Body of pancreas (tissue), 4 donors: ENCODE measurements around the gene C17orf58. TPM values are rescaled to one million over a fixed set of nuclear protein-coding genes. Genes with fewer than 3 reads are reported as not detected.
"Not testable (repeated sequence)": the region's sequence is repeated elsewhere in the genome, so short reads cannot be mapped to it uniquely, and the experiment has no call there.

ENCODE experiments used
- ATAC-seq: fragments of 150-250 bp; one replicate; pipeline ENCODE4 v1.9.1; 2016
- DNase-seq, 4 donors: peaks; one replicate each; pipeline ENCODE4 v3.0.0-alpha.2; 2019
- H3K27ac ChIP-seq, 4 donors: fragments of 200-600 bp; sonication (generic); 1 replicate in 3 of 4; 2 replicates in 1 of 4; pipeline versions ENCODE4 v1.5.1 to v1.6.1; 2016 to 2019; ENCODE audit warnings: mild to moderate bottlenecking in 1 of 4, mixed read lengths in 1 of 4, moderate library complexity in 1 of 4
- H3K27me3 ChIP-seq, 2 donors: fragments of 200-600 bp; sonication (generic); one replicate each; pipeline ENCODE4 v1.6.0; 2016; ENCODE audit warnings: mild to moderate bottlenecking in 1 of 2
- H3K36me3 ChIP-seq, 2 donors: fragments of 200-600 bp; sonication (generic); replicated peaks in 1 of 2; 2 replicates each; pipeline ENCODE4 v1.5.1; 2016; ENCODE audit warnings: low read depth in 2 of 2; ENCODE audit not compliant: insufficient read depth in 1 of 2
- H3K4me1 ChIP-seq: fragments of 200-600 bp; sonication (generic); one replicate; pipeline ENCODE4 v1.6.0; 2016
- H3K4me3 ChIP-seq, 2 donors: fragments of 200-600 bp; sonication (generic); 1 replicate in 1 of 2; 2 replicates in 1 of 2; pipeline ENCODE4 v1.5.1; 2016 to 2019
- H3K9me3 ChIP-seq, 3 donors: fragments of 200-600 bp; sonication (generic); 1 replicate in 2 of 3; 2 replicates in 1 of 3; pipeline ENCODE4 v1.5.1; 2016
- CTCF ChIP-seq, 7 experiments: fragments of 450-650 bp in 4 of 7; fragments of 200-600 bp in 3 of 7; sonication (generic) in 3 of 7; IDR thresholded peaks; one replicate each; pipeline ENCODE4 v1.5.1; 2016 to 2019; ENCODE audit warnings: antibody characterized with exemption in 7 of 7
- POLR2A ChIP-seq, 3 donors: fragments of 450-650 bp; IDR thresholded peaks; one replicate each; pipeline ENCODE4 v1.6.1; 2016; ENCODE audit warnings: antibody characterized with exemption in 3 of 3, mild to moderate bottlenecking in 2 of 3
- WGBS, 2 donors: methylation state at CpG; one replicate each; pipeline ENCODE4 v1.1.5; 2017; 5-methylcytosine and 5-hydroxymethylcytosine counted together
- intact Hi-C: fragments of 100-400 bp; cut with DNase I; formaldehyde crosslinking; loops from one replicate; pipeline ENCODE4 v1.15.1; 2023
- total RNA-seq, 2 donors: library from RNA; depleted of rRNA; stranded (reverse); fragments of >200 nt; gene quantifications; one replicate each; pipeline ENCODE4 v1.1.0, GENCODE V29; 2016

The C17orf58 gene
- total RNA-seq, 2 donors from 2014 or later, result 6.0 to 6.3 TPM

GRCh38 chr17:68034452-68034776 is 38.1 kb upstream of the C17orf58 start:
- WGBS, 2 donors, result 29% methylated on average over 1 of the region's 1 CpG
- peaks cover 13% of the 10 kb centered on the region for H3K4me1 ChIP-seq
- DNase-seq (no peak), ATAC-seq (no peak)
- no peaks in the 10 kb centered on the region for H3K9me3 ChIP-seq
- no peaks in the 10 kb centered on the region for H3K36me3 ChIP-seq
- no peaks in the 10 kb centered on the region for H3K27me3 ChIP-seq
- H3K27ac ChIP-seq, result no peak overlapping the region
- no peak for TF ChIP-seq CTCF (IDR thresholded peaks at IDR 0.05)
- no peak for TF ChIP-seq POLR2A (IDR thresholded peaks at IDR 0.05)
- intact Hi-C loops, result no loop called here
- no peak overlapping the region for H3K4me3 ChIP-seq

- Histone ChIP-seq H3K9me3 (no peaks in the 10 kb centered on the region), H3K27ac (no peak overlapping the region), H3K4me3 (no peak overlapping the region), H3K36me3 (no peaks in the 10 kb centered on the region), H3K27me3 (no peaks in the 10 kb centered on the region), H3K4me1 (peaks cover 15% of the 10 kb centered on the region)
- no peak for ATAC-seq
- DNase-seq, result no peak
- intact Hi-C loops, result no loop called here
- no peak for TF ChIP-seq CTCF (IDR thresholded peaks at IDR 0.05)
- whole genome bisulfite sequencing, 2 donors, result 77 to 83% methylated on average over 7 of the region's 7 CpGs
Observed at GRCh38 chr17:68033636-68034451, 37.6 kb upstream of the C17orf58 start.

GRCh38 chr17:68029512-68030215 is 33.4 kb upstream of the C17orf58 start:
- Histone ChIP-seq H3K9me3 (no peaks in the 10 kb centered on the region), H3K27ac (peak overlapping the region in 3 of 4 donors; percentile 26 to 54 (median 44)), H3K4me1 (peaks cover 6% of the 10 kb centered on the region), H3K27me3 (no peaks in the 10 kb centered on the region), H3K36me3 (no peaks in the 10 kb centered on the region), H3K4me3 (no peak overlapping the region)
- peak; percentile 57 for ATAC-seq
- intact Hi-C loops, result no loop called here
- no peak for TF ChIP-seq CTCF (IDR thresholded peaks at IDR 0.05)
- no peak for TF ChIP-seq POLR2A (IDR thresholded peaks at IDR 0.05)
- DNase-seq, result peak; percentile 28 to 62 (median 44)
- WGBS, 2 donors, result 36 to 42% methylated on average over 8 of the region's 8 CpGs

- H3K4me1 ChIP-seq, result peaks cover 12% of the 10 kb centered on the region
- H3K27me3 ChIP-seq, H3K36me3 ChIP-seq, H3K9me3 ChIP-seq, ATAC-seq, DNase-seq, H3K4me3 ChIP-seq, intact Hi-C loops, H3K27ac ChIP-seq: not testable (repeated sequence)
- 95 to 96% methylated on average over 15 of the region's 15 CpGs for WGBS, 2 donors
Observed at GRCh38 chr17:68022547-68022946, 26.3 kb upstream of the C17orf58 start.

- Histone ChIP-seq H3K27ac (no peak overlapping the region), H3K36me3 (no peaks in the 10 kb centered on the region), H3K9me3 (no peaks in the 10 kb centered on the region), H3K4me1 (peaks cover 12% of the 10 kb centered on the region), H3K27me3 (no peaks in the 10 kb centered on the region), H3K4me3 (no peak overlapping the region)
- intact Hi-C loops, result no loop called here
- DNase-seq, result no peak
- no peak for TF ChIP-seq CTCF (IDR thresholded peaks at IDR 0.05)
- TF ChIP-seq POLR2A (IDR thresholded peaks at IDR 0.05), result no peak
- WGBS, 2 donors, result 91 to 95% methylated on average over 8 of the region's 8 CpGs
- ATAC-seq, result no peak
Observed at GRCh38 chr17:68021963-68022362, 25.7 kb upstream of the C17orf58 start.

- intact Hi-C loops, H3K27me3 ChIP-seq, ATAC-seq, H3K9me3 ChIP-seq, DNase-seq, H3K36me3 ChIP-seq, H3K4me3 ChIP-seq: not testable (repeated sequence)
- peaks cover 12% of the 10 kb centered on the region for H3K4me1 ChIP-seq
- H3K27ac ChIP-seq, result peak overlapping the region; percentile 13 to 91 (median 88)
- 80 to 83% methylated on average over 13 of the region's 13 CpGs for WGBS, 2 donors
Observed at GRCh38 chr17:68020791-68021190, 24.5 kb upstream of the C17orf58 start.
